ENCODE data around the gene SDC4. TPM values are rescaled to one million over a fixed set of nuclear protein-coding genes. Genes with fewer than 3 reads are reported as not detected.

The SDC4 gene
- total and polyA plus RNA-seq, 7 donors = 32.2 to 323 (median 95.2) TPM

DNA sequence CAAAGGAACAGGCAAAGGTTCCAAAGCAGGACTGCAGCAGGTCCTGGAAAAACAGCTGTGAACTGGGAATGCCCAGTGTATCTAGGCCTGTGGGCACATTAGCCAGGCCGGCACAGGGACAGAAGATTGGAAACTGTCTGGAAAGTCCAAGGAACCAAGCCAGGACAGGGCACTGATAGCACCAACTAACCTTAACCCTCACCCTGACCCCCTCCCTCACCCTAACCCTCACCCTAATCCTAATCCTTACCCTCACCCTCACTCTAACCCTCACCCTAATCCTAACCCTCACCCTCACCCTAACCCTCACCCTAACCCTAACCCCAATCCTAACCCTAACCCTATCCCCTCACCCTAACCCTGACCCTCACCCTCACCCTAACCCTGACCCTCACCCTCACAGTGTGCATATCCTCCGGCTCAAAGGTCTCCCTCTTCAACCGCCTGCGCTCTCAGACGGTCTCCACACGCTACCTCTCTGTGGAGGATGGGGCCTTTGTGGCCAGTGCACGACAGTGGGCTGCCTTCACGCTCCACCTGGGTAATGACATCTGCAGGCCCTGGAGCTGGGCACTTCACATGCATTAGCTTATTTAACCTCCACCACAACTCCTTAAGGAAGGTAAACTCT is 35.0 kb downstream of the SDC4 start:
- DNase-seq = peak in 1 of 2 donors; percentile 29
- H3K36me3 ChIP-seq (ENCODE audit: insufficient read depth in 1 of 2, low read depth in 1 of 2) = no peaks in the 10 kb centered on the region
- no peak overlapping the region for H3K27ac ChIP-seq
- TF ChIP-seq, protein P1, sequence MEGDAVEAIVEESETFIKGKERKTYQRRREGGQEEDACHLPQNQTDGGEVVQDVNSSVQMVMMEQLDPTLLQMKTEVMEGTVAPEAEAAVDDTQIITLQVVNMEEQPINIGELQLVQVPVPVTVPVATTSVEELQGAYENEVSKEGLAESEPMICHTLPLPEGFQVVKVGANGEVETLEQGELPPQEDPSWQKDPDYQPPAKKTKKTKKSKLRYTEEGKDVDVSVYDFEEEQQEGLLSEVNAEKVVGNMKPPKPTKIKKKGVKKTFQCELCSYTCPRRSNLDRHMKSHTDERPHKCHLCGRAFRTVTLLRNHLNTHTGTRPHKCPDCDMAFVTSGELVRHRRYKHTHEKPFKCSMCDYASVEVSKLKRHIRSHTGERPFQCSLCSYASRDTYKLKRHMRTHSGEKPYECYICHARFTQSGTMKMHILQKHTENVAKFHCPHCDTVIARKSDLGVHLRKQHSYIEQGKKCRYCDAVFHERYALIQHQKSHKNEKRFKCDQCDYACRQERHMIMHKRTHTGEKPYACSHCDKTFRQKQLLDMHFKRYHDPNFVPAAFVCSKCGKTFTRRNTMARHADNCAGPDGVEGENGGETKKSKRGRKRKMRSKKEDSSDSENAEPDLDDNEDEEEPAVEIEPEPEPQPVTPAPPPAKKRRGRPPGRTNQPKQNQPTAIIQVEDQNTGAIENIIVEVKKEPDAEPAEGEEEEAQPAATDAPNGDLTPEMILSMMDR (IDR thresholded peaks at IDR 0.05) = no peak
- no peaks in the 10 kb centered on the region for H3K4me1 ChIP-seq
- H3K27me3 ChIP-seq (ENCODE audit: insufficient read depth in 3 of 3, low read length in 2 of 3) = peaks cover 0 to 51% (median 11%) of the 10 kb centered on the region in 3 donors
- WGBS, 3 donors = 89 to 93% (median 90%) methylated on average over 8 of the region's 8 CpGs
- no peak for ATAC-seq
- no peaks in the 10 kb centered on the region for H3K9me3 ChIP-seq
- intact Hi-C loops (cut with DNase I) = no loop called here
- H3K4me3 ChIP-seq = no peak overlapping the region

DNA sequence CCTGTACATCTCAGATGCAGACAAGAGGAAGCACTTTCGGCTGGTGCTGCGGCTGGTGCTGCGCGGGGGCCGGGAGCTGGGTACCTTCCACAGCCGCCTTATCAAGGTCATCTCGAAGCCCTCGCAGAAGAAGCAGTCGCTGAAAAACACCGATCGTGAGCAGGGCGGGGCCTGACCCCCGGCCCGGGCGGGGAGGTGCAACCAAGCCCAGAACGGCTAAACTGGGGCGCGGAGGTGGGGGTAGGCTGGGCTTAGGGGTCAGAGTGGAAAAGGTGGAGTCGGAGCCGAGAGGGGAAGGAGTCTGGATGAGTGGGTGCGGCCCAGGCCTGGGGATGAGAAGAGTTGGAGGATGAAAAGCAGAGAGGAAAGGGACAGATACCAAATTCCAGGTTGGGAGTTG is 36.0 kb downstream of the SDC4 start:
- Histone ChIP-seq H3K36me3 (ENCODE audit: insufficient read depth in 1 of 2, low read depth in 1 of 2) (no peaks in the 10 kb centered on the region), H3K9me3 (no peaks in the 10 kb centered on the region), H3K4me1 (no peaks in the 10 kb centered on the region), H3K27me3 (ENCODE audit: insufficient read depth in 3 of 3, low read length in 2 of 3) (peaks cover 0 to 54% (median 11%) of the 10 kb centered on the region in 3 donors), H3K4me3 (no peak overlapping the region), H3K27ac (no peak overlapping the region)
- DNase-seq (peak in 1 of 2 donors; percentile 26), ATAC-seq (no peak)
- WGBS, 3 donors = 59 to 66% (median 65%) methylated on average over 21 of the region's 21 CpGs
- intact Hi-C loops (cut with DNase I) = no loop called here
- TF ChIP-seq, protein P1 (IDR thresholded peaks at IDR 0.05) = no peak

DNA sequence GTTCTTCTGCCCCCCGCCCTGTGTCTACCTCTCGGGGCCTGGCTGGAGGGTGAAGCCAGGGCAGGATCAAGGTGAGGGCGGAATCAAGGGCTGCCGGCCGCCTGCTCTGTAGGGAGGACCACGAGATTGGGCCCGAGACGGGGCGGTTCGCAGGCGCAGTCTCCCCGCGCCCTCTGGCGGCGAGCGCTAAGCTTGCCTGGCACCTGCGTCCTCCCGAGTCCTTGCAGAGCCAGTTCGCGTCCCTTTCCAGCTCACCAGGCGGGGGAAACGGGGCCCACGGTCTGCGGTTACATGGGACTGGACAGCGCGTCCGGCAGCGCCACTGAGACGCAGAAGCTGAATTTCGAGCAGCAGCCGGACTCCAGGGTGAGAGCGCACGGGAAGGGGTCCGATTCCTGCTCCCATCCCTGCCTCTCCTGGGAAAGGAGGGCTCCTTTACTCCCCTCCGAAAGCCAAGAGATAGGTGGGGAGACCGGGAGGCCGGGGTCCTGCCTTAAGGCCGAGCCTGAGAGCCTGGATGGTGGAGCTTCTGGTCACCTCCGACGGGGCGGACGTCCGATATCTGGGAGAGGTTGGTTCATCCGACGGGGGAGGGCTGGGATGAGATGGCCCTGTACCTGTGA is 36.5 kb downstream of the SDC4 start:
- H3K9me3 ChIP-seq = no peaks in the 10 kb centered on the region
- TF ChIP-seq, protein P1 (IDR thresholded peaks at IDR 0.05) = peak; percentile 65
- intact Hi-C loops (cut with DNase I) = no loop called here
- no peaks in the 10 kb centered on the region for H3K4me1 ChIP-seq
- DNase-seq (peak; percentile 64 to 81), ATAC-seq (peak; percentile 66 to 90 (median 74))
- H3K27ac ChIP-seq = no peak overlapping the region
- 18 to 29% (median 23%) methylated on average over 34 to 45 of the region's 45 CpGs for WGBS, 3 donors
- H3K4me3 ChIP-seq = no peak overlapping the region
- no peaks in the 10 kb centered on the region for H3K36me3 ChIP-seq (ENCODE audit: insufficient read depth in 1 of 2, low read depth in 1 of 2)
- peaks cover 0 to 54% (median 9%) of the 10 kb centered on the region in 3 donors for H3K27me3 ChIP-seq (ENCODE audit: insufficient read depth in 3 of 3, low read length in 2 of 3)

DNA sequence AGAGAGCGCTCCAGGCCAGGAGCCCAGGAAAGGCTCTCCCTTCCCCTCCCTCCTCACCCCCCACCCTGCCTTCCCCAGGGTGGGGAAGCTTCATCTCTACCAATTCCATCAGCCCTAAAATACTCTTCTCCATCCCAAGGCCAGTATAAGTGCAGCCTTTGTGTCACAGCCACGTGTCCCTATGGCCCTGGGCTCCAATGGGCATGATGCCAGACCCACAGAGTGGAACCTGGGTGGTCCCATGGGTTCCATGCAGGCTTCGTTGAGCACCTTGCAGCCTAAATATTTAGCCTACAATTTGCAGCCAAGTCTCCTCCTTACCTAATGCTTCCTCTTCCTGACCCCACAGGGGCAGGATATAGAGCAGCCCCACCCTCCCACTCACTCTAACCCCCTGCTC is 39.1 kb downstream of the SDC4 start:
- peaks cover 0 to 58% (median 8%) of the 10 kb centered on the region in 3 donors for H3K27me3 ChIP-seq (ENCODE audit: insufficient read depth in 3 of 3, low read length in 2 of 3)
- ATAC-seq (no peak), DNase-seq (no peak)
- TF ChIP-seq, protein P1 (IDR thresholded peaks at IDR 0.05) = no peak
- intact Hi-C loops (cut with DNase I) = loop anchor here in 1 of 2 donors (10.0 kb wide), 1 partner anchor 294 kb away; no protein-coding TSS in a partner anchor
- WGBS, 3 donors = 55 to 70% (median 64%) methylated on average over 3 of the region's 3 CpGs
- no peak overlapping the region for H3K27ac ChIP-seq
- H3K9me3 ChIP-seq = no peaks in the 10 kb centered on the region
- no peaks in the 10 kb centered on the region for H3K36me3 ChIP-seq (ENCODE audit: insufficient read depth in 1 of 2, low read depth in 1 of 2)
- no peaks in the 10 kb centered on the region for H3K4me1 ChIP-seq
- H3K4me3 ChIP-seq = no peak overlapping the region
